BLaER1 treated with 17β-estradiol and CSF1 and Interleukin-3, amounts not matched to agents 10 nM and 100 nM (cell line): Measurements from ENCODE around the gene PCDH9.

ENCODE experiments used
- H3K27ac ChIP-seq, 11 experiments: shearing (Covaris generic); formaldehyde crosslinking; 2 replicates each; pipeline ENCODE4 v1.8.1; 2022
- H3K27me3 ChIP-seq, 11 experiments: shearing (Covaris generic); formaldehyde crosslinking; 2 replicates each; pipeline ENCODE4 v1.8.1; 2022
- H3K36me3 ChIP-seq, 11 experiments: shearing (Covaris generic); formaldehyde crosslinking; 2 replicates each; pipeline ENCODE4 v1.8.1; 2022
- H3K4me1 ChIP-seq, 10 experiments: shearing (Covaris generic); formaldehyde crosslinking; 2 replicates each; pipeline ENCODE4 v1.8.1; 2022
- H3K4me2 ChIP-seq, 11 experiments: shearing (Covaris generic); formaldehyde crosslinking; 2 replicates each; pipeline ENCODE4 v1.8.1; 2022
- H3K4me3 ChIP-seq, 10 experiments: shearing (Covaris generic); formaldehyde crosslinking; 2 replicates each; pipeline ENCODE4 v1.8.1; 2022
- H3K9ac ChIP-seq, 11 experiments: shearing (Covaris generic); formaldehyde crosslinking; 2 replicates each; pipeline ENCODE4 v1.8.1; 2022
- H3K9me3 ChIP-seq, 11 experiments: shearing (Covaris generic); formaldehyde crosslinking; replicated peaks in 1 of 11; 2 replicates each; pipeline ENCODE4 v1.8.1; 2022
- H4K20me1 ChIP-seq, 11 experiments: shearing (Covaris generic); formaldehyde crosslinking; 2 replicates each; pipeline ENCODE4 v1.8.1; 2022
- Cebpa-rat ChIP-seq, 11 experiments: shearing (Covaris generic); IDR thresholded peaks; 2 replicates each; pipeline ENCODE4 v1.8.1; 2022

Gene PCDH9

DNA sequence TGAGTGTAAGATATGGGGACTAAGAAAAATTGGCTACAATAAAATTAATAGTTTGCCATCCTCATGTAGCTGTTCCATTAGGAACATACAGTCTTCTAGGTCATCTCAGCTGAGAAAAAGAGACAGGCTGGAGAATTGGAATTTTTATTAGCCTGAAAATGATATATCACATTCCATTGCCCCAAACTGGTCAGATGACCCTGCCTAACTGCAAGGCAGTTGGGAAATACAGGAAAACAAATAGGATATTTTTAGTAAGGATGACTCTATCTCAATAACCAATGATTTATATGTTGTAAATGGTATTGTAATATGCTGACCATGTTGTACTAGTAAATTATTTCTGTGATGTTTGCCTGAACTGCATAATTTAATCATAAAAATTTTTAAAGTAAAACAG, 673.8 kb downstream of the PCDH9 start:
- Histone ChIP-seq H3K4me3 (no peak overlapping the region), H3K9me3 (peaks cover 4 to 16% (median 10%) of the 10 kb centered on the region in 11 experiments; a peak in 18 of 22 replicates), H3K27ac (no peak overlapping the region), H3K4me1 (peaks cover 4 to 16% (median 12%) of the 10 kb centered on the region in 10 experiments; a peak in 16 of 20 replicates), H3K4me2 (no peak overlapping the region), H3K36me3 (no peaks in the 10 kb centered on the region), H3K9ac (no peak overlapping the region), H4K20me1 (no peaks in the 10 kb centered on the region), H3K27me3 (no peaks in the 10 kb centered on the region)
- no peak for TF ChIP-seq Cebpa-rat (IDR thresholded peaks at IDR 0.05)

DNA sequence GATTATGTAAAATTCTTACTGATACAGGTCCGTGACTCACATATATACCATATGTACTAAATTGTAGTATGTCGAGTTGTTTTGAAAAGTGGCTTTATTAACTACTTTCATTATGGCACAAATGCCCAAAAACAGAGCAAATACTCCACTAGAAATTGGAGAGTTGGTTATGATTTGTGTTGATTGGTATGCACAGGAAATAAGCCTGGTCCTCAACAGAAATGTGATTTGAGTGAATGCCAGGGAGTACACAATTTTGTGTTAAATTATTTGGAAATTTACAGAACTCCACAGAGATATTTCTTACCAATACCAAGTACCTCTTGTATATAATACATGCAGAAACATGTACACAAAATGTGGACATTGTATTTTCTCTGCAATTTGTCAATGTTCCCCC, 676.7 kb downstream of the PCDH9 start:
- no peak overlapping the region for H3K9ac ChIP-seq
- H3K27ac ChIP-seq: no peak overlapping the region
- H3K27me3 ChIP-seq: no peaks in the 10 kb centered on the region
- no peak for TF ChIP-seq Cebpa-rat (IDR thresholded peaks at IDR 0.05)
- H3K4me2 ChIP-seq: no peak overlapping the region
- no peaks in the 10 kb centered on the region for H3K36me3 ChIP-seq
- peaks cover 0 to 5% (median 0%) of the 10 kb centered on the region in 11 experiments; a peak in 1 of 22 replicates for H3K9me3 ChIP-seq
- peaks cover 0 to 9% (median 7%) of the 10 kb centered on the region in 10 experiments; a peak in 13 of 20 replicates for H3K4me1 ChIP-seq
- H4K20me1 ChIP-seq: no peaks in the 10 kb centered on the region
- no peak overlapping the region for H3K4me3 ChIP-seq

GRCh38 chr13:66551128-66551527, 679.0 kb downstream of the PCDH9 start:
- no peaks in the 10 kb centered on the region for H3K36me3 ChIP-seq
- H3K4me2 ChIP-seq: no peak overlapping the region
- no peak overlapping the region for H3K9ac ChIP-seq
- H3K4me3 ChIP-seq: no peak overlapping the region
- H3K27ac ChIP-seq: no peak overlapping the region
- no peaks in the 10 kb centered on the region for H4K20me1 ChIP-seq
- no peaks in the 10 kb centered on the region for H3K27me3 ChIP-seq
- no peaks in the 10 kb centered on the region for H3K4me1 ChIP-seq
- no peak for TF ChIP-seq Cebpa-rat (IDR thresholded peaks at IDR 0.05)
- peaks cover 0 to 5% (median 0%) of the 10 kb centered on the region in 11 experiments; a peak in 1 of 22 replicates for H3K9me3 ChIP-seq

- no peaks in the 10 kb centered on the region for H3K4me1 ChIP-seq
- H3K9me3 ChIP-seq: peaks cover 0 to 3% (median 0%) of the 10 kb centered on the region in 11 experiments; a peak in 1 of 22 replicates
- no peak overlapping the region for H3K4me3 ChIP-seq
- no peak overlapping the region for H3K27ac ChIP-seq
- H4K20me1 ChIP-seq: no peaks in the 10 kb centered on the region
- no peak for TF ChIP-seq Cebpa-rat (IDR thresholded peaks at IDR 0.05)
- no peak overlapping the region for H3K4me2 ChIP-seq
- no peaks in the 10 kb centered on the region for H3K27me3 ChIP-seq
- H3K36me3 ChIP-seq: no peaks in the 10 kb centered on the region
- H3K9ac ChIP-seq: no peak overlapping the region
These were observed 682.5 kb downstream of the PCDH9 start for GRCh38 chr13:66547685-66548084.

DNA sequence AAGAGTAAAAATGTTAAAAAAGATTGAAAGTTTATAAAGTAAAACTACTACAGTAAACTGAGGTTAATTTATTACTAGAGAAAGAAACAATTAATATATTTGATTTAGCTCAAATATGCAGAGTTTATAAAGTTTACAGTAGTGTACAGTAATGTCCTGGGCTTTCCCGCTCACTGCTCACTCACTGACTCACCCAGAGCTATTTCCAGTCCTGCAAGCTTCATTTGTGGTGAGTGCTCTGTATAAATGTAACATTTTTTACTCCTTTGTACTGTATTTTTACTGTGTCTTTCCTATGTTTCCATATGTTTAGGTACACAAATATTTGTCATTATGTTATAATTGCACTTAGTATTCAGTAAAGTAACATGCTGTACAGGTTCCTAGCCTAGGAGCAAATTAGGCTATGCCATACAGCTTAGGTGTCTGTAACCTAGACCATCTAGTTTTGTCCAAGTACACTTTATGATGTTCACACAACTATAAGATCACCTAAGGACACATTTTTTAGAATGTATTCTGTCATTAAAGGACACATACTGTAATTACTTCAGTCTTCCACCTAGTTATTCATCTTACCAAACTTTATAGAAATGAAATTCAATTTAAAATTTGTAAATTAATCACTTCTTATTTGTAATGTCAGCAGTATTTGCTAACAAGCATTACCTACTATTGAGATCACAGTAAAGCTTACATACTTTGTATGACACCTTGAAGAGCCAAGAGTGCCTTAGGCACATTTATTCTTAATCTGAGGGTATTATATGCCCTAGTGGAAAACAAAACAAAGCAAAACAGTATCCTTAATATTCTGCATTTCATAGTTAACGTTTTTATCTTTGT, 683.4 kb downstream of the PCDH9 start:
- H3K36me3 ChIP-seq: no peaks in the 10 kb centered on the region
- H3K4me3 ChIP-seq: no peak overlapping the region
- no peak overlapping the region for H3K4me2 ChIP-seq
- no peaks in the 10 kb centered on the region for H3K27me3 ChIP-seq
- no peaks in the 10 kb centered on the region for H3K9me3 ChIP-seq
- H3K4me1 ChIP-seq: no peaks in the 10 kb centered on the region
- TF ChIP-seq Cebpa-rat (IDR thresholded peaks at IDR 0.05): no peak
- no peak overlapping the region for H3K27ac ChIP-seq
- no peak overlapping the region for H3K9ac ChIP-seq
- no peaks in the 10 kb centered on the region for H4K20me1 ChIP-seq

DNA sequence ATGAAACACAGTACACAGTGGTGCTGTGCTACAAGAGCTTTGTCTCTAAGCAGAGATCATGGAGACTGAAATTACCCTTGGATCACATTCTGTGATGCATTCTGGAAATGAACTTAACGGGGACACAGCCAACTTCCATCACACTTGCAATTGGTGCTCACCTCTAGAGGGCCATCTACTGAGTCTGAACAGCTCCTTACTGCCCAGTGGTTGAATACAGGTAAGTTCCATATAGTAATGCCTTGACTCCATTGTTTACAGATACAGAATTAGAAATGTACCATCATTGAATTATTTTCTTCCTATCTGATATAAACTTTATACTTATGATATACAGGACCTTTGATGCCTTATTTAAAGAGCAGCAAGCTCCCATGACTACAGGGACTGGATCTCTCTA, 686.4 kb downstream of the PCDH9 start:
- Histone ChIP-seq H3K4me1 (no peaks in the 10 kb centered on the region), H3K9me3 (peaks cover 0 to 8% (median 0%) of the 10 kb centered on the region in 11 experiments; a peak in 3 of 22 replicates), H3K4me2 (no peak overlapping the region), H3K27ac (no peak overlapping the region), H3K4me3 (no peak overlapping the region), H3K27me3 (no peaks in the 10 kb centered on the region), H3K9ac (no peak overlapping the region), H3K36me3 (no peaks in the 10 kb centered on the region), H4K20me1 (no peaks in the 10 kb centered on the region)
- TF ChIP-seq Cebpa-rat (IDR thresholded peaks at IDR 0.05): no peak

- no peak for TF ChIP-seq Cebpa-rat (IDR thresholded peaks at IDR 0.05)
- Histone ChIP-seq H4K20me1 (no peaks in the 10 kb centered on the region), H3K27ac (no peak overlapping the region), H3K27me3 (no peaks in the 10 kb centered on the region), H3K4me1 (peaks cover 6 to 7% (median 6%) of the 10 kb centered on the region in 10 experiments; a peak in 14 of 20 replicates), H3K9ac (no peak overlapping the region), H3K4me2 (no peak overlapping the region), H3K9me3 (peaks cover 0 to 8% (median 0%) of the 10 kb centered on the region in 11 experiments; a peak in 3 of 22 replicates), H3K36me3 (no peaks in the 10 kb centered on the region), H3K4me3 (no peak overlapping the region)
These were observed 692.7 kb downstream of the PCDH9 start for GRCh38 chr13:66537417-66537816.

- Histone ChIP-seq H4K20me1 (no peaks in the 10 kb centered on the region), H3K9ac (no peak overlapping the region), H3K4me2 (no peak overlapping the region), H3K36me3 (no peaks in the 10 kb centered on the region), H3K27me3 (no peaks in the 10 kb centered on the region), H3K4me3 (no peak overlapping the region), H3K27ac (no peak overlapping the region), H3K4me1 (peaks cover 7 to 12% (median 10%) of the 10 kb centered on the region in 10 experiments; a peak in 14 of 20 replicates), H3K9me3 (peaks cover 0 to 8% (median 0%) of the 10 kb centered on the region in 11 experiments; a peak in 3 of 22 replicates)
- TF ChIP-seq Cebpa-rat (IDR thresholded peaks at IDR 0.05): no peak
These were observed 693.4 kb downstream of the PCDH9 start for GRCh38 chr13:66536746-66537145.

- H3K4me3 ChIP-seq: no peak overlapping the region
- no peak overlapping the region for H3K9ac ChIP-seq
- no peak overlapping the region for H3K4me2 ChIP-seq
- H3K27me3 ChIP-seq: no peaks in the 10 kb centered on the region
- TF ChIP-seq Cebpa-rat (IDR thresholded peaks at IDR 0.05): no peak
- peaks cover 7 to 12% (median 10%) of the 10 kb centered on the region in 10 experiments; a peak in 14 of 20 replicates for H3K4me1 ChIP-seq
- H4K20me1 ChIP-seq: no peaks in the 10 kb centered on the region
- no peaks in the 10 kb centered on the region for H3K36me3 ChIP-seq
- no peak overlapping the region for H3K27ac ChIP-seq
- H3K9me3 ChIP-seq: peaks cover 0 to 5% (median 0%) of the 10 kb centered on the region in 11 experiments; a peak in 3 of 22 replicates
These were observed 695.6 kb downstream of the PCDH9 start for GRCh38 chr13:66534561-66534960.
